HepG2 (cell line): Measurements from ENCODE around the gene WNK4. TPM values are rescaled to one million over a fixed set of nuclear protein-coding genes. Genes with fewer than 3 reads are reported as not detected.

Source experiments
- AGO1 ChIP-seq: fragments of 200-400 bp; formaldehyde crosslinking; IDR thresholded peaks from 2 replicates; pipeline ENCODE4 v1.6.1; 2017; ENCODE audit warnings: mild to moderate bottlenecking, low read depth, low read length, moderate library complexity; ENCODE audit not compliant: poor library complexity, severe bottlenecking
- ASH2L ChIP-seq: fragments of 300-600, 200-600 bp; sonication (generic); IDR thresholded peaks from 2 replicates; pipeline ENCODE4 v1.7.0; 2017; ENCODE audit warnings: low read depth, mild to moderate bottlenecking, moderate library complexity, mixed read lengths, low read length; ENCODE audit not compliant: insufficient read length
- BCL3 ChIP-seq: sonication (generic); formaldehyde crosslinking; IDR thresholded peaks from 2 replicates; pipeline ENCODE4 v1.5.1; 2020; ENCODE audit warnings: mild to moderate bottlenecking, missing genetic modification reagents, moderate library complexity
- DDIT3 ChIP-seq: sonication (generic); formaldehyde crosslinking; IDR thresholded peaks from 2 replicates; pipeline ENCODE4 v1.4.0; 2020; ENCODE audit warnings: mild to moderate bottlenecking, missing genetic modification reagents
- DPF2 ChIP-seq: sonication (generic); formaldehyde crosslinking; IDR thresholded peaks from 2 replicates; pipeline ENCODE4 v1.4.0; 2020; ENCODE audit warnings: mild to moderate bottlenecking, low read depth, missing genetic modification reagents, borderline replicate concordance
- ELK4 ChIP-seq: sonication (generic); formaldehyde crosslinking; IDR thresholded peaks from 2 replicates; pipeline ENCODE4 v1.9.0; 2021; ENCODE audit warnings: missing genetic modification reagents, borderline replicate concordance
- IRX3 ChIP-seq: sonication (generic); formaldehyde crosslinking; IDR thresholded peaks from 2 replicates; pipeline ENCODE4 v1.8.1; 2023; ENCODE audit warnings: mild to moderate bottlenecking, low read depth, missing genetic modification reagents, borderline replicate concordance
- NAIF1 ChIP-seq: sonication (generic); formaldehyde crosslinking; IDR thresholded peaks from 2 replicates; pipeline ENCODE4 v1.5.0; 2020; ENCODE audit warnings: mild to moderate bottlenecking, missing genetic modification reagents, borderline replicate concordance
- PITX1 ChIP-seq: sonication (generic); formaldehyde crosslinking; IDR thresholded peaks from 2 replicates; pipeline ENCODE4 v1.5.1; 2020; ENCODE audit warnings: mild to moderate bottlenecking, missing genetic modification reagents
- SATB2 ChIP-seq: sonication (generic); formaldehyde crosslinking; IDR thresholded peaks from 2 replicates; pipeline ENCODE4 v1.5.0; 2020; ENCODE audit warnings: missing genetic modification reagents
- SNAI1 ChIP-seq: sonication (generic); formaldehyde crosslinking; IDR thresholded peaks from 2 replicates; pipeline ENCODE4 v1.5.0; 2020; ENCODE audit warnings: mild to moderate bottlenecking, missing genetic modification reagents, borderline replicate concordance
- U2AF2 ChIP-seq: fragments of 200-400 bp; formaldehyde crosslinking; IDR thresholded peaks from 2 replicates; pipeline ENCODE4 v1.6.1; 2017; ENCODE audit warnings: low read depth, mild to moderate bottlenecking, low read length
- ZBTB42 ChIP-seq: sonication (generic); formaldehyde crosslinking; IDR thresholded peaks from 2 replicates; pipeline ENCODE4 v1.5.0; 2020; ENCODE audit warnings: mild to moderate bottlenecking, missing genetic modification reagents
- ZNF337 ChIP-seq: sonication (generic); formaldehyde crosslinking; IDR thresholded peaks from 2 replicates; pipeline ENCODE4 v1.5.1; 2020; ENCODE audit warnings: missing genetic modification reagents, low read depth, mild to moderate bottlenecking, borderline replicate concordance
- ZNF773 ChIP-seq: sonication (generic); formaldehyde crosslinking; IDR thresholded peaks from 2 replicates; pipeline ENCODE4 v1.4.0; 2020; ENCODE audit warnings: missing genetic modification reagents, borderline replicate concordance
- ZSCAN5A ChIP-seq: sonication (generic); formaldehyde crosslinking; IDR thresholded peaks from 2 replicates; pipeline ENCODE4 v1.8.0; 2022; ENCODE audit warnings: mild to moderate bottlenecking, missing genetic modification reagents, borderline replicate concordance
- ZZZ3 ChIP-seq: sonication (generic); formaldehyde crosslinking; IDR thresholded peaks from 2 replicates; pipeline ENCODE4 v1.4.0; 2020; ENCODE audit warnings: missing genetic modification reagents, mild to moderate bottlenecking, borderline replicate concordance
- polyA plus RNA-seq, 8 experiments: library from polyadenylated mRNA; depleted of rRNA in 3 of 8; stranded (reverse) in 7 of 8; unstranded in 1 of 8; fragments of >200 nt; fragmentation: Illumina TruSeq in 4 of 8; extraction: Trizol in 4 of 8; gene quantifications; 2 replicates each; pipeline versions ENCODE4 v1.2.1 to v1.2.3, GENCODE V29; 2011 to 2016; ENCODE audit warnings: low read depth in 4 of 8, missing spikeins in 1 of 8, mixed read lengths in 1 of 8; ENCODE audit not compliant: insufficient read depth in 1 of 8
- total RNA-seq, 5 experiments: library from RNA; depleted of rRNA; stranded (reverse); fragments of >200 nt; fragmentation: Illumina TruSeq; extraction: Trizol; gene quantifications; 2 replicates each; pipeline ENCODE4 v1.2.3, GENCODE V29; 2016; ENCODE audit warnings: low read depth in 1 of 5
- TF ChIP-seq, protein P1 (sequence below): sonication (generic); formaldehyde crosslinking; IDR thresholded peaks from 2 replicates; pipeline ENCODE4 v1.4.0; 2020; ENCODE audit warnings: missing genetic modification reagents, borderline replicate concordance

WNK4 gene
- total and polyA plus RNA-seq, 2 of the 13 experiments (the other 11 are each of a cell fraction or from before 2014, with no cell fraction given): 2.7 to 13.7 TPM

DNA sequence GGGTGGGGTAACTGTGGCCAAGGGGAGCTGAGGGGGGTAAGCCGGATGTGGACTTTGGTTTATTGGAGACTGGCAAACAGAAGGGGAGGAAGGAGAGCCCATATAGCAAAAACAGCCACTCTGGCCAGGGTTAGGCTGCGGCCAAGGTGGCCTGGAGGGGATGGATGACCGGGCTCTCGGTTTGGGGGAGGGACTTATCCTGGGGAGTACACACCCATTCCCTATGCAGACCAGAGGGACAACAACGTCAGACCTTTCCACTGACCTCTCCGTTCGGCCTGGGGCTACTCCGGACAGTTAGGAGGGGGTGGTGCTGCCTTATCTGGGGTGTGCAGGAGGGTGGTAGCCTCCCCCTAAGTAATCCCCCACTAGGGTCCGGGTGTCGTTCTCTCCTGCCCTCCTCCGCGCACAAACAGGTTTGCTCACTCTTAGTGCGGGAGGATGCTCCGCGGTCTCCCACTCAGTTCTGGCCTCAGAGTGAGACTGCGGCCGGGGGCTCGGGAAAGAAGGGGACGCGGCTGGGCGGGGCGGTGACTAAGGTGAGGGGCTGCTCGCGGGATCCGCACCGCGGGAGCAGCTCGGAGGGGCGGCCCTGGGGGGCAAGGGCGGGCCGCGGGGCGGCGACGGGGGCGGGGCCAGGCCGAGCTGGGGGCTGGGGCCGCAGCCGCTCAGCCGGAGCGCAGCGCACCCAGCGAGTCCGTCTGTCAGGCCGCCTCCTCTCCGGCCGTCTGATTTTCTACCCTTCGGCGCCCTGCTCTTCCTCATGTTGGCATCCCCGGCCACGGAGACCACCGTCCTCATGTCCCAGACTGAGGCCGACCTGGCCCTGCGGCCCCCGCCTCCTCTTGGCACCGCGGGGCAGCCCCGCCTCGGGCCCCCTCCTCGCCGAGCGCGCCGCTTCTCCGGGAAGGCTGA, at the start of gene WNK4 (continued):
- TF ChIP-seq, protein P1, sequence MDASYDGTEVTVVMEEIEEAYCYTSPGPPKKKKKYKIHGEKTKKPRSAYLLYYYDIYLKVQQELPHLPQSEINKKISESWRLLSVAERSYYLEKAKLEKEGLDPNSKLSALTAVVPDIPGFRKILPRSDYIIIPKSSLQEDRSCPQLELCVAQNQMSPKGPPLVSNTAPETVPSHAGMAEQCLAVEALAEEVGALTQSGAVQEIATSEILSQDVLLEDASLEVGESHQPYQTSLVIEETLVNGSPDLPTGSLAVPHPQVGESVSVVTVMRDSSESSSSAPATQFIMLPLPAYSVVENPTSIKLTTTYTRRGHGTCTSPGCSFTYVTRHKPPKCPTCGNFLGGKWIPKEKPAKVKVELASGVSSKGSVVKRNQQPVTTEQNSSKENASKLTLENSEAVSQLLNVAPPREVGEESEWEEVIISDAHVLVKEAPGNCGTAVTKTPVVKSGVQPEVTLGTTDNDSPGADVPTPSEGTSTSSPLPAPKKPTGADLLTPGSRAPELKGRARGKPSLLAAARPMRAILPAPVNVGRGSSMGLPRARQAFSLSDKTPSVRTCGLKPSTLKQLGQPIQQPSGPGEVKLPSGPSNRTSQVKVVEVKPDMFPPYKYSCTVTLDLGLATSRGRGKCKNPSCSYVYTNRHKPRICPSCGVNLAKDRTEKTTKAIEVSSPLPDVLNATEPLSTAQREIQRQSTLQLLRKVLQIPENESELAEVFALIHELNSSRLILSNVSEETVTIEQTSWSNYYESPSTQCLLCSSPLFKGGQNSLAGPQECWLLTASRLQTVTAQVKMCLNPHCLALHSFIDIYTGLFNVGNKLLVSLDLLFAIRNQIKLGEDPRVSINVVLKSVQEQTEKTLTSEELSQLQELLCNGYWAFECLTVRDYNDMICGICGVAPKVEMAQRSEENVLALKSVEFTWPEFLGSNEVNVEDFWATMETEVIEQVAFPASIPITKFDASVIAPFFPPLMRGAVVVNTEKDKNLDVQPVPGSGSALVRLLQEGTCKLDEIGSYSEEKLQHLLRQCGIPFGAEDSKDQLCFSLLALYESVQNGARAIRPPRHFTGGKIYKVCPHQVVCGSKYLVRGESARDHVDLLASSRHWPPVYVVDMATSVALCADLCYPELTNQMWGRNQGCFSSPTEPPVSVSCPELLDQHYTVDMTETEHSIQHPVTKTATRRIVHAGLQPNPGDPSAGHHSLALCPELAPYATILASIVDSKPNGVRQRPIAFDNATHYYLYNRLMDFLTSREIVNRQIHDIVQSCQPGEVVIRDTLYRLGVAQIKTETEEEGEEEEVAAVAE (CRISPR knock-in tag): peak; percentile 74
- TF ChIP-seq ZSCAN5A (CRISPR knock-in tag) (no peak), DDIT3 (CRISPR knock-in tag) (no peak), NAIF1 (no peak), DPF2 (CRISPR knock-in tag) (peak; percentile 76; the same call in 1 of the 2 replicates), ZBTB42 (CRISPR knock-in tag) (no peak), ZZZ3 (CRISPR knock-in tag) (0 out of 2 replicates have a peak, but pooled peaks have one; percentile 63), AGO1 (peak; percentile 97), ASH2L (peak; percentile 81), BCL3 (CRISPR knock-in tag) (peak; percentile 55), SATB2 (CRISPR knock-in tag) (peak; percentile 21; the same call in 1 of the 2 replicates), U2AF2 (no peak), ZNF773 (no peak), ZNF337 (CRISPR knock-in tag) (no peak), IRX3 (CRISPR knock-in tag) (0 out of 2 replicates have a peak, but pooled peaks have one; percentile 35), ELK4 (CRISPR knock-in tag) (no peak), SNAI1 (CRISPR knock-in tag) (no peak), PITX1 (CRISPR knock-in tag) (peak; percentile 85)
